ENCODE data around the gene PPM1F.

The PPM1F gene

DNA sequence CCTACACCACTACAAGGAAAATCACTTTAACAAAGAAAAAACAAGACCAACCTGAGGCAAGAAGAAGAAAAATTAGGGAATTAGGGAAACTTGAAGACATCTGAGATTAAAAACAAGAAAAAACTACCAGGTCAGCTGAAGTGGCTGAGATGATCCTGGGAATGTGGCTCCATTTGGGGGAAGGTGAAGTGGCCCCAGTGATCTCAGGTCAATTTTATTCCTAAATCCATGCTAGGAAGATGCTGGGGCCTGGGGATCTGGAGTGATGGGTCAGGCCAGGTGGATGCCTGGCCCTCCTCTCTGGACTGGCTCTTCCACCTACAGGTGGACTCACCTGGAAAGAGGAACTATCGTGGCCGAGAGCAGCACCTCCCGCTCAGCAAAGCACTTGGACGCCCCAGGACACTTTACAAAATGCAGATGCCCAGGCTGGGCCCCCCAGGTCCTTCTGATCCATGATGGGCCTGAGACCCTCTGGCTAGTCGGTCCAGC lies 23.3 kb upstream of the PPM1F start:
- no peak for DNase-seq (ENCODE audit: low read depth in 3 of 3)

DNA sequence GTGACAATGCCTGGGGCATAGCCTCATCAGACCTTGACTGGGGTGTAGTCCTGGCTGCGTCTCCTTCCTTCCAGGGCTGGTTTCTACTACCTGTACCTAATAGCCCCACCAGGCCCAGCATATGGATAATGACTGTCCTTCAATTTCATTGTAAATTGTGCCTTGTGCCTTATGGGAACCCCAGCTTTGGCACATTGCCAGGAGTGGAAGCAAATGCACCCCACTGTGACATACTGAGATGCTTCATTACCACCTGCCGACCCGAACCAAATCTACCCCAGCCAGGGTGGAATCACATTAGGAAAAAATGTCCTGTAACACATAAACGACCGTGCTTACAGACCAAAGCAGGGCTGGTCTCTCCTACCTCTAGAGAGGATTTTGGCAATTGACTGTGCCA lies 22.6 kb upstream of the PPM1F start:
- no peak for DNase-seq (ENCODE audit: low read depth in 3 of 3)

DNA sequence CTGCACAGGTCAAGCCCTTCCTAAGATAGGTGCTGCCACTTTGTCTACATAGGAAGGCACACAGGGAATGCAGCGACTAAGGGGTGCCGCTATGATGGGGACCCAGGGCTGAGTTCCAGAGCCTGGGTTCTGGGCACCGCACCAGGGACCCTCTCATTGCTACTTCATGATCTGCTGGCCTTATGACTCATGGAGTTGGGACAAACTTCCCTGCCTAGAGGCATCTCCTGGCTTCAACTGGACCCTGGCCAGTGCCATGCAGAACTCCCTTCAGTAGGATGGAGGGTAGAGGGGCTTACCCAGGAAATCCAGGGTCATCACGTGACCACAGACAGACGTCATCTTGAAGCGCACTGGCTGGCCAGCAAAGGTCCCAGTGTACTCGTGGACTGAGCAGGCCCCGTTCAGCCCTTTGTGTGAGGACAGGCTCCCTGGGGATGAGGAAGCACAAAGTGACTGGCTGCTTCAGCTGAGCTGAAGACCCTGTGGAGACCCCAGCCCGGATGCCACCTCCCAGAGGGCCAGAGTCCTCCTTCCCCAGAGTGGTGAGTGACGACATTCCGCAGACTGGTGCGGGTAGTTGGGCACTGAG lies 21.5 kb upstream of the PPM1F start:
- no peak for DNase-seq (ENCODE audit: low read depth in 3 of 3)

DNA sequence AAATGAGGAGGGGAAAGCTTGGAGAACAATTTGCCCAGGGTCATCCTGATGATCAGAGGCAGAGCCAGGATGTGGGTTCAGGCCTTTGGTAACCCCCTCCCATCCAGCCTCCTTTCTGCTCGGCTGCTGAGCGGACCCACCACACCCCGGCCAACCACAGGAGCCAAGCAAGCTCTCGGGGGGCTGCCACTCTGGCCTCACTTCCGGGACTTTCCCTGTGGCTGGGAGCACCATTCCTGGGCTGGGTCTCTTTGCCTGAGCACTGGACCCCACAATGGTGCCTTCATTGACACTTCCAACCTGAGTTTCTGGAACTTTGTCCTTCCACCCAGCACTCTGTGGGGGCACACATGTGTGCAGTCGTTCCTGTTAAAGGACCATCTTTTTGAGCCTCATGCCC lies 20.2 kb upstream of the PPM1F start:
- DNase-seq (ENCODE audit: low read depth in 3 of 3) = no peak

DNA sequence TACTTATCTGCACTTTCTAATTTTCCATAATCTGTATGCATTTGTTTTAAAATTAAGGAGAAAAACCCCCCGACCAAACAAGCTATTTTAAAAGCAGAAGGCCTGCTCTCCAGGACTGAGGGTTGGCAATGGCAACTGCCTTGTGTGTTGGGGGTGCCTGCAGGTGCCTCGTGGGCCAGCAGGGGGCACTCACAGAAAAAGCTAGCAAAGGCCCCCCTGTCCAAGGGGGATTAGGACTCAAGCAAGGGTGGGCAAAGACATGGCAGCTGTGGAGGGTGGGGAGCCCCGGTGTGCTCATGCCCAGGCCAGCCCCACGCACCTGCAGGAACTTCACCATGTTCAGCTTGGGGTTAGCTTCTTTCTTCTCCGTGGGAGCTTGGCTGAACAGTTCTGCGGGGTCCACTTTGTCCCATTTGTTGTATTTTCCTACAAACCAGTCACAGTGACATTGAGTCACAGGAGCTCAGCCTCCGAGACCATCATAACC lies 19.7 kb upstream of the PPM1F start:
- peak in 2 of 3 experiments; percentile 35 to 47 for DNase-seq (ENCODE audit: low read depth in 3 of 3)

DNA sequence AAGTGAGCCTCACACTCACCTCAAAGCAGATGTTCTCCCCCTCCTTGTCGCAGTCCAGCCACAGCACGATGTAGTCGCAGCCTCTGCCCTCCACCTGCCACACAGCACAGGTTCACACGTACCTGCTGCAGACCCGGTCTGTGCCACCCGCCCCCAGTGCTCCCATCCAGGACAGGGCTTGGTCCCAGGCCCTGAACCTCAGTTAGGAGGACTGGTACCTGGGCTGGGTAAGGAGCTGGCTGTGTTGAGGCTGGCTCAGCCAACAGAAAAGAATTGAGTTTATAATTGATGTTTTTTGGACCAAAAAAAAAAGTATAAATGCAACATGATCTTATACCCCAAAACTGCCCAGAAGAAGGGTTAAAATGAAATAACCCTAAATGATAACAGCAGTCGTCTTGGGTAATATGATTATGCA lies 19.2 kb upstream of the PPM1F start:
- DNase-seq (ENCODE audit: low read depth in 3 of 3) = no peak

DNA sequence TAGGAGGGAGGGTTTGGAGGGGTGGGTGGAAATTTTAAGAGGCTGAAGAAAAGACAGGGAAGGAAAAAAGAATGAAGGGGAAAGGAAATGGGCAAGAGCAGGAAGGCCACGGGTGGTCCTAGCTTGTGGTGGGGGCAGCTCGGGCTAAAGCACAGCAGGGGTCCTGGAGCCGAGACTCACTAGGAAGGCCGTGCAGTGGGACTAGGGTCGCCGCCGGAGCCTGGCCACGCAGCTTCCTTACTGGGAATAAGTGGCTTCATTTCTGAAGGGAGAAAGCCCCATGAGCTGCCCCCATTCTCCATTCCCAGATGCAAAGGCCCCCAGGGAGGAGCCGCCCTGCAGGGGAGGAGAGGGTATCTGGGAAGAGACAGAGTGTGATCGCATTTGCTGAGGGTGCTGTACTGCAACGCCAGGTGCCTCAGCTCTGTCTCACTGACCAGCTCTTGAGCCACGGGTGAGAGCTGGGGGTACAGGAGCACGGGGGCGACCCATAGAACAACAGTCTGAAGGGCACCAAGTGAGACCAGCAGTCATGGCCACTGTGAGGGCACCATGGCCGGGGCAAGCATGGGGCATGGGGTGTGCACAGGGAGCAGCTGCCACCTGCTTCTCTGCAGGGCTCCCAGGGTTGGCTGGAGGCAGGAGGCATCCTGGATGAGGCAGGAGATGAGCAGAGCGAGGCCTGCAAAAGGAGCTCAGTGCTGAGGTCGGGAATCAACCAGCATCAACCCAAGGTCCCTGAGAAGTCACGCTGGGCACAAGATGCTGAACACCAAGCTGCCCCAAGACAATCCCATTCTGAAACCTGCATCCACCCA lies 18.4 kb upstream of the PPM1F start:
- no peak for DNase-seq (ENCODE audit: low read depth in 3 of 3)

DNA sequence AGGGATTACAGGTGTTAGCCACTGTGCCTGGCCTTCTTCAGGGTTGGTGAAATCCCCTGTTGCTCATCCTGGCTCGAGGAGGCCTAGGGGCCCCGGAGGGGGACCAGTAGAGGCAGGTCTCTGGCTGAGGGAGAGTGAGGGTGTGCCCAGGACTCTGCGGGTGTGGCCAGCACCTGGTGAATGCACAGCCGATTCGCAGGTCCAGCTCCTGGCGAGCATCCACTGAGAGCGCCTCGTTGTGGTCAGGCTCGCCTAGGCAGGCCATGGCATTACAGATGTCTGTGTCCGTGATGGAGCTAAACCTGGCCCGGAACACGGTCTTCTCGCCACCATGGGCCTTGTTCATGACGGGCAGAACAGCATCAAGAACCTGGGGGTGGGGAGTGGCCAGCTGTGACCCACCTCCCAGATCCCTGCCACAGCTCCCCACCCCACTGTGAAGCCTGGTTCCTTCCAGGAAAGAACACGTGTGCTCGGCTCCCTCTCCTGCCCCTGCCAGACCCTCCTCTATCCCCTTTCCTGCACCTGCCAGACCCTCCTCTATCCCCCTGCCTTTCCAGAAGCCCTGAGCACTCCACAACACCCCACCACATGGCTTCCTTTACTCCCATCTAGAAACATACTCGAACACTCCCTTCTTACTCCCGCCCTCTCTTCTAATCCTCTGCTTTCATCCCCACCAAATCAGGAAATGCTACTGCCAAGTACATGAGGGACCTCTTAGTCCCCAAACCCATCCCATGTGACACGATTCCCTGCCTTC lies 17.6 kb upstream of the PPM1F start:
- no peak for DNase-seq (ENCODE audit: low read depth in 3 of 3)

DNA sequence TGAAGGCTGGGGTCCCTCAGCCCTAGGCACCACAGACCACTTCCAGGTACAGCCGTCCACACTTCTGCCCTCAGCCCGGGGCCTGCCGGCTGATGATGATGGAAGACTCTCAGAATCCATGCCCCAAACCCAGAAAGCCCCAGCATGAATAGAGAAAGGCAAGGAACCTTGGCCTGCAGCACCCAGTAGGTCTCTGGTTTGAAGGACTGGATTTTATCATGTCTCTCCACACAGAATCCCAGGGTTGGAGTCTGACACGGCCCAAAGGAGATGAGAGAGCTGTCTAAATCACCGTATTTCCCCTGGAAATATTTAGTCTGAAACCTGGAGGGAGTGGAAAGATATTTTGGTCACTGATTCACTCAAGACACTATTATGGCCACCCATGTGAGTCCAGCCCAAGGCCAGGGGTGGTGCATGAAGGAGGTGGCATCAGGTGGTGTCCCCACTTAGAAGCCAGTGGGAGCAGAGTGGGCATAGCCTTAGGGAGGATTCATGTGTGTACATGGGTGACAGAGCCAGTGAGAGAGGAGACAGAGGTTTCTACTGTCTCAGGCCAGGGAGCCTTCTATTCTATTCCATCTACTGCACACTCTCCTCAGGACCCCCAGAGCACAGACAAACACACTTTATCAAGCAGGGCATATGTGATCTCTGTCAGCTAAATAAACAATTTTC lies 15.9 kb upstream of the PPM1F start:
- DNase-seq (ENCODE audit: low read depth in 3 of 3) = no peak

DNA sequence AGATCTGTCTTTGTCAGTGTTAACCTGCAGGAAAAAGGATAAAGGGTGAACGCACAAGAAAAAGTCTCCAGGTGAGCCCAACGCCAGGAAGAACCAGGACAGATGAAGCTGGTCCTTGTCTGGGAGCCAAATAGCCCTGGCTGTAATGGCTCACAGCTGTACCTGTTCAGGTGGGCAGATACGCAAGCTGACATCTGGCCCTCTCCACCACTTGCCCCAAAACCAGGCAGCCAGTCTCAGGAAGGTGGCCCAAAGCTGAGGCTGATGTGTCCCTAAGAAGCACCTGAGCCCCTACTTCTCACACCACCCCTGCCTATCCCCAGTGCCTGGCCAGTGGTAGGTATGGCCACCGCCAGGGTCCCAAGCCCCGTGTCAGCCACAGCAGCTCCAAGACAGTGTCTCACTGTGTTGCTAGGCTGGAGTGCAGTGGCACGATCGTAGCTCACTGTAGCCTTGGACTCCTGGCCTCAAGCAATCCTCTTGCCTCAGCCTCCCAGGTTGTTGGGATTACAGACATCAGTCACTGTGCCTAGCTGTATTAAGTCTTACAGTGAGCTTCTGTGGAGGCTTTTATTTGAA lies 15.1 kb upstream of the PPM1F start:
- no peak for DNase-seq (ENCODE audit: low read depth in 3 of 3)

DNA sequence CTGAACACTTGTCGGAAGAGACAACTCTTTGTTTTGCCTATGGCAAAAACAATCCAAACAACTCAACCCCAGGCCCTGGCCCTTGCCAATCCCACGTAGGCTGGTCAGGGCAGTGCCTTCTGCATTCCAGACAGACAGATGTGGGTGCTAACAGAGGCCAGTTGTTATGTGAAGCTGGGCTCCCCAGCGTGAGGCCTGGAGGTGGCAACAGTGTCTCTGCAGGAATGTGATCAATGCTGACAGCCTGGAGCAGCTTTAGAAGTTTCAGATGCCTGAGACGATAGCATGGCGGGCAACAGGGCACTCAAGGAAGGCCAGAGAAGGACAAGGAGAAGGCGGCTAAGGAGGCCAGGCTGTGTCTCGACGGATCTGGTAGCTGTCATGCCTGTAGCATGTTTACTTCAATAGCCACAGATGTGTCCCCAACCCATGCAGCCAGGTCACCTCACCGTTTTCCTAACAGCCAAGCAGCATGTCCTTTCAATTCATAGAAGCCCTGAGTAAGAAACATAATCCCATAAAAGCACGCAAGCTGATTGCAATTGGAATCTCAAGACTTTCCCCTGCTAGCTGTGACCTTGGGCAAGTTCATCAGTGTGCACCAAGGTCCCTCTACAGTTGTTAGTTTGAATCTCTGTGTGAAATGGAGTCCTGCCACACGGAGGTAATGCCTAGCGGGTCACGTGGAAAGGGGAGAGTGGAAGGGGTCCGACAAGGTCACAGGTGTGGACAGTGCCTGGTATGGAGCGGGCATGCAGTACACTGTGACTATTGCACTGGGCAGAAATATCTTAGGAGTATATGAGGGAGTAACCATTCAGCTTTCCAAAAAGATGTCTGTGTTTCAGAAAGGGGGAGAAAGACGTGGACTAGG lies 14.2 kb upstream of the PPM1F start:
- DNase-seq (ENCODE audit: low read depth in 3 of 3) = no peak

DNA sequence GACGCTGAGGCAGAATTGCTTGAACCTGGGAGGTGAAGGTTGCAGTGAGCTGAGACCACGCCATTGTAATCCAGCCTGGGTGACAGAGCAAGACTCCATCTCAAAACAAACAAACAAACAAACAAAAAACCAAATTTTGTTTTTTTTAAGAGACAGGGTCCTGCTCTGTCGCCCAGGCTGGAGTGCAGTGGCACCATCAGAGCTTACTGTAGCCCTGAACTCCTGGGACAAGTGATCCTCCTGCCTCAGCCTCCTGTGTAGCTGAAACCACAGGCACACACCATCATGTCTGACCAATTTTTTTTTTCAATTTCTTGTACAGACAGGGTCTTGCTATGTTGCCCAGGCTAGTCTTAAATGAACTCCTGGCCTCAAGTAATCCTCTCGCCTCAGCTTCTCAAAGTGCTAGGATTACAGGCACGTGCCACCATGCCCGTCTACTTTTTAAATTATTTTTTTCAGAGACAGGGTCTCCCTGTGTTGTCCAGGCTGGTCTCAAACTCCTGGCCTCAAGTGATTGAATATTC lies 13.2 kb upstream of the PPM1F start:
- DNase-seq (ENCODE audit: low read depth in 3 of 3) = no peak

DNA sequence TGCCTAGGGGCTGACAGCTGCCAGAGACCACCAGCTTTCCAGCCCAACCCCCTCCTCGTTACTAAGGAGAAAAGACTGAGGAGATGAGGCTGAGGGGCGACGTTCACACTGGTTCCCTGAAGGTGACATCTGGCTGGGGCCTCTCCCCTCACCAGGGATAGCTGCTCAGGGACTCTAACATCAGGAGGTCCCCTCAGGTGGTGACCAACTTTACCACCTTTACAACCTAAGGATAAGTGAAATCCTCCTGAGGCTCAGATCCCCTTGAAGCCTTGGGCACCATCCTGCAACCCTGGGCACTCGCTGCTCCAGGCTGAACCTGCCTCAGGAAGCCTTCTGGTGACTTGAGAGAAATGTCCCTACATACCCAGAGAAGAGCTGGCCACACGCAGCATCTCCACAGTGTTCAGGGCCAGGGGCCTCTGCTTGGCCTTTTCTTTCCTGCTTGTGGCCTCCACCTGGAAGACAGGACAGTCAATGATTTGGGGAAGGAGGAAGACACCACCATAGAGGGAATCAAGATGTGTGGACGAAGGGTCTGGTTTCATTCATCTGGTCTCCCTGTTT lies 12.4 kb upstream of the PPM1F start:
- DNase-seq (ENCODE audit: low read depth in 3 of 3) = no peak

DNA sequence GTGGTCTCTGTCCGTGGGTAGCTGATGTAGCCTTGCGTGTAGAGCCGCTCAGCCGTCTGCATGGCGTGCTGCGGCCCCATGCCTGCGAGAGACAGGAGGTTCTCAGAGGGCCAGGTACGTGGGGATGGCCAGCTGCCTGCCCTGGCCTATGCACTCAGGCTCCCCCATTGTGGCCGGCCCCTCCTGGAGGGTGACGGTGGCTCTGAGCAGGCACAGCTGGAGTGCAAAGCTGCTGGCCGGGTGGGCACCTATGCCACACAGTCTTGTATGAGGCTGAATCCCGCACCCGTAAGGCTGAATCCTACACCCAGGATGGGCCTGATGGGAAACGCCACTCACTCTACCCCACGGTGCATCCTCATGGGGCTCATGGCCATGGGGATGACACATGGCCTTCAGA lies 11.6 kb upstream of the PPM1F start:
- DNase-seq (ENCODE audit: low read depth in 3 of 3) = no peak

DNA sequence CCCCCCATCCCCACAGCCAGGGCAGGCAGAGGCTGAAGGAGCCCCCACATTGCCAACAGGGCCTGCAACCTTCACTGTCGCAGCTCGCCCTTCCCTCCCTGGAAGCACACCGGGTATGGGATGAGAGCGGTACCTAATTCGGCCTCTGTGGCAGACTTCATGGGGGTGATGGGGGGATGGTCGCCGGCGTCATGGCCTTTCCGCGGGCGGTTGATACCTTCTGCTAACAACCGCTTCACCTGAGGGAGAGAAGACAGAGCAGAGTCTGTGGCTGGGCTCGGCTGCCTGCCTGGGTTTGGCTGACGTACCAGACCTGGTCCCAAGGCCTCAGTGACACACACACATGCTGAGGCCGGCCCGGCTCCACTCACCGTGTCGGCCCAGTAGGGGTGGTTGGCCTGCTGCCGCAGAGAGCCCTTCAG lies 11.2 kb upstream of the PPM1F start:
- no peak for DNase-seq (ENCODE audit: low read depth in 3 of 3)

DNA sequence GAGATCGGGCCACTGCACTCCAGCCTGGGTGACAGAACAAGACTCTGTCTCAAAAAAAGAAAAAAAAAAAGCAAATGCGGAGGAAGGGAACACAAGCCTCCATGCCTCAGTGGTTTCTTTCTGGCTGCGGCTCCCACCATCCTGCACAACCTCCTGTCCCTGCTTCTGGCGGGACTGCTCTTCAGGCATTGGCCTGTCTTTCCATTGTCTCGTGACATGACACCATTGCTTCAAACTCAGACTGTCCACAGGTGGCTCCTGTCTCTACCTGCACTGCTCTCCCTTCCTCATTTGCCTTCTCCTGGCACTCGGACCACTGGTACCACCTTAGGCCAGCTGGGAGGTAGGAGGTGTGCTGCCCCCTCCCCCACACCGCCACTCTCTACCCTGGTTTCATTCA lies 10.6 kb upstream of the PPM1F start:
- no peak for DNase-seq (ENCODE audit: low read depth in 3 of 3)

DNA sequence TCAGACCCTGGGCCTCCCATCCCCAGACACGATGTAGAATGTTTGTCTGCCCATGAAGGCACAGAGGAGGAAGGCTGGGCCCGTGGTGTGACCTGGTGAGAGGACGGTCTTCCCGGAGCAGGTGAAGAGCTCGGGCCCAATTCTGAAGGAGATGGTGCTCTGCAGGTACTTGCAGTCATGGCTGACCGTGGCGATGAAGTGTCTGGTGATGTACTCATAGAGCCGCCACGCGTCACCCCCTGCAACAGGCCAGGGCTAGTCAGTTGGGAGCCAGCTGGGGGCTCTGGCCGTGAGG lies 10.0 kb upstream of the PPM1F start:
- no peak for DNase-seq (ENCODE audit: low read depth in 3 of 3)

DNA sequence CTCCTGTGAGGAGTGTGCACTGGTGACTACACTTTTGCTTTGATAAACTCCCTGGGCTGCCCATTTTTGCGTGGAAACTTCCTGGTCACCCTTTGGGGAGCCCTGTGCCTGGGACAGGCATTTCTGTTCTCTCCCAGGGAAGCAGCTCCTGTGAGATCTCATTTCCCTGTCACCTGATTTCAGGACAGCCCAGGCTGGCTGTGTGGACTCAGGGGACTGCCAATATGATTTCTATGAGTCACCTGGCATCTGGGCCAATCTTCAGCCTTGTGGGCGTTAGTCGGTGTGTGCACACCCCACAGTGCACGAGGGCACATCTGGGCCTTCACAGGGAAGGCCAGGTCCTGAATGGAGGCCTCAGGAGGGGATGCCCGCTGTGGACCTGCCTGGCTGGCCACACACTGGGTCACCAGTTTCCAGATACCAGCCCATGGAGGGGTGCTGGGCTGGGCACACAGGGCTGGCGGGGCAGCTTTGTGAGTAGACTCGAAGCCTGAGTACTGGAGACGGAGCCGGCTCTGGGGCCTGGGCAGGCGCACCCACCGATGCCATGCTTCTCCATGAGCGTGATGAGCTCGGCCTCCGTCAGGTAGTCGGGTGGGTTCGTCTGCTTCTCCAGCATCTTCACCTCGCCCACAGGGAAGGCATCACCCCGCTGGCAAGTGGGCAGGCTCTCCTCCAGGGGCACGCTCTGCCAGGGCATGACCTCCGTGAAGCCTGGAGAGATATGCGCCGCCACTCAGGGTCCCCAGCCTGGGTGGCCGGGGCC lies 9.4 kb upstream of the PPM1F start:
- DNase-seq (ENCODE audit: low read depth in 3 of 3) = no peak

DNA sequence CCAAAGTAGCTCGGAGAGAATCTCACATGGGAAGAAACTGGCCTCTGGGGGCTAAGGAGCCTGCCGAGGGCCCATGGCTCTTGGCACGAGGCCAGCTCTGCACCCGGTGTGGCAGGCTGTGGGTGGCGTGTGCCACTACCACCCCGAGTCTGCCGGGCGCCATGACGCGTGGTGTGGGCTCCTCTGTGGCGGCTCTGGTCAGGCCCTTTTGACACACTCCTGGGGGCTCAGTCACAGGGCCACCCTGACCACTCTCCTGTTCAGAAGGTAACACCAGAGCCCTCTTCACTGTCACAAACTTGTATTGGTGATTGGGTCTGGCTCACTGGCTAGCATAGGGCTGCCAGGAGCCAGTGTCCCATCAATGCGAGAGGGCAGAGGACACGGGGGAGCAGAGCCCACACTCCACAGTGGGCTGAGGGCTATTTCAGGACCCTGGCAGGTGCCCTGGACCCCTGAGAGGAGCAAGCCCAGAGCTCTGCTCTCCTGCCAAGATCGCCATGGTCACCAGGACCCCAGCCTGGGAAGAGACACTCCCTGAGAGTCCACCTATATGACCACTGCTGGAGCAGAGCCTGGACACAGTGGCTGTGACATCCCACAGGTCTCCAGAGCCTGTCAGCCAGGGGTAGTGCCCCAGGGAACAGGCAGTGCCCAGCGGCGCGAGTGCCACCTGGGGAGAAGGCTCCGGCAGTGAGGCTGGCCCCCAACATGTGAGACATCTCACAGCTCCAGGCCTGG lies 8.6 kb upstream of the PPM1F start:
- no peak for DNase-seq (ENCODE audit: low read depth in 3 of 3)
